ENCODE data around the gene TSPAN14. TPM values are rescaled to one million over a fixed set of nuclear protein-coding genes. Genes with fewer than 3 reads are reported as not detected.
A peak's percentile ranks its signal among the peaks of the same experiment; 100 is the strongest.

TSPAN14 gene
- total RNA-seq, 2 donors from 2014 or later: 83.5 to 91.7 TPM

DNA sequence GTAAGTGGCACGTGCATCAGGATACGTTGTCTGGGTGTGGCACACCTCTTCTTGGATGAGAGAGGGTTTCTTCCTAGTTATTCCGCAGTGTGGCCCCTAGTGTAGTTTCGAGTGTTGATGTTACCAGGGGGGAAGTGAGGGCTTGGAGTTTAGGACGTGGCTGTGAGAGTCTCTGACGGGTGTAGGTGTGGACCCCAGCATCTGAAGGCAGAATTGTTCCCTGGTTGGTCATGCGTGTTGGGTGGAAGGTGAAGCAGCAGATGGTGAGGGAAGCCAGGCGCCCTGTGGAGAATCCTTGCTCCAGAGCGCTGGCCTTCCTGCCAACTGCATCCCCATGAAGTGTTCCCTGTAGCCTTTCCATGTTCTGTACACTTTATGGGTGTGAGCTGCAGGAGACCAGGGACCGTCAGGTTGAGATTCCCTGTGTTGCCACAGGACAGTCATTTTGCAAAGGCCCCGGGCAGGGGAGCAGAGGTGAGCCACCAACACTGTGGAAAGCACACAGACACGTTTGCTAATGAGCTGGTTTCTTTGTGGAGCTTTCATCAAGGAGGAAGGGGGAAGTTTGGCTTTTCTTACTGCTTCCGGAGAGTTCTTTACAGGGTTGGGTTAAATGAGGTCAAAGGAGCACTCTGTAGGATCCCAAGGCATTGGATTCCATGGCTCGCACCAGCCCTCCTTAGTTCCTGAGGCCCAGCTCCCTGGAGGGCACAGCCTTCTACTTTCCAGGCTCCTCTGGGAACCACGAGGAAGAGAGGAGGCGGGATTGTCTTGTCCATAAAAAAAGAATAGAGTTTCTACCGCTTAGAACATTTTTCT, 32.0 kb downstream of the TSPAN14 start:
- H3K27me3 ChIP-seq: no peaks in the 10 kb centered on the region
- no peak for DNase-seq
- H3K36me3 ChIP-seq: no peaks in the 10 kb centered on the region
- H3K4me3 ChIP-seq: no peak overlapping the region
- peak overlapping the region in 1 of 2 donors; percentile 30 for H3K9ac ChIP-seq (ENCODE audit: low read depth in 2 of 2, low read length in 2 of 2)
- TF ChIP-seq, protein P1, sequence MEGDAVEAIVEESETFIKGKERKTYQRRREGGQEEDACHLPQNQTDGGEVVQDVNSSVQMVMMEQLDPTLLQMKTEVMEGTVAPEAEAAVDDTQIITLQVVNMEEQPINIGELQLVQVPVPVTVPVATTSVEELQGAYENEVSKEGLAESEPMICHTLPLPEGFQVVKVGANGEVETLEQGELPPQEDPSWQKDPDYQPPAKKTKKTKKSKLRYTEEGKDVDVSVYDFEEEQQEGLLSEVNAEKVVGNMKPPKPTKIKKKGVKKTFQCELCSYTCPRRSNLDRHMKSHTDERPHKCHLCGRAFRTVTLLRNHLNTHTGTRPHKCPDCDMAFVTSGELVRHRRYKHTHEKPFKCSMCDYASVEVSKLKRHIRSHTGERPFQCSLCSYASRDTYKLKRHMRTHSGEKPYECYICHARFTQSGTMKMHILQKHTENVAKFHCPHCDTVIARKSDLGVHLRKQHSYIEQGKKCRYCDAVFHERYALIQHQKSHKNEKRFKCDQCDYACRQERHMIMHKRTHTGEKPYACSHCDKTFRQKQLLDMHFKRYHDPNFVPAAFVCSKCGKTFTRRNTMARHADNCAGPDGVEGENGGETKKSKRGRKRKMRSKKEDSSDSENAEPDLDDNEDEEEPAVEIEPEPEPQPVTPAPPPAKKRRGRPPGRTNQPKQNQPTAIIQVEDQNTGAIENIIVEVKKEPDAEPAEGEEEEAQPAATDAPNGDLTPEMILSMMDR (IDR thresholded peaks at IDR 0.05): no peak
- H3K27ac ChIP-seq: peak overlapping the region; percentile 7
- H3K9me3 ChIP-seq: no peaks in the 10 kb centered on the region
- H3K4me1 ChIP-seq: peaks cover 21% of the 10 kb centered on the region
- intact Hi-C loops (cut with DNase I): no loop called here

GRCh38 chr10:80486785-80487420, 32.8 kb downstream of the TSPAN14 start:
- no peaks in the 10 kb centered on the region for H3K9me3 ChIP-seq
- intact Hi-C loops (cut with DNase I): no loop called here
- DNase-seq: no peak
- no peak overlapping the region for H3K4me3 ChIP-seq
- peak overlapping the region; percentile 3 for H3K27ac ChIP-seq
- TF ChIP-seq, protein P1 (IDR thresholded peaks at IDR 0.05): no peak
- H3K27me3 ChIP-seq: no peaks in the 10 kb centered on the region
- H3K4me1 ChIP-seq: peaks cover 21% of the 10 kb centered on the region
- H3K36me3 ChIP-seq: no peaks in the 10 kb centered on the region
- H3K9ac ChIP-seq (ENCODE audit: low read depth in 2 of 2, low read length in 2 of 2): no peak overlapping the region

DNA sequence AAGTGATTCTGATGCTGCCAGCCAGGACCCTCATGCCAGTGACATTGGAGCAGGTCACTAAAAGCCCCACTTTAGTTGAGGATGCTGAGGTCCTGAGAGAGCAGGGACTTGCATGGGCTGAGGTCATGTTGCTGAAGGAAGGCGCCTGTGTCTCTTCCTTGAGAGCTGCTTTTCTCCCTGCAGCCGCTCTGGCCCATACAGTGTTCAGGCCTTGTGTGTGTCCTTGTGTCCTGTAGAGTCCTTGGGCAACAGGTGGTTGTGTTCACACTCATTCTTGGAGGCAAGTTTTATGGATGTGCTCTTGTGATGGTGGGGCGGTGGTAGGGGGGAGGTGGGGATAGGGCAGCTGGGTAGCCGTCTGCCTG, 33.3 kb downstream of the TSPAN14 start:
- no peak overlapping the region for H3K4me3 ChIP-seq
- intact Hi-C loops (cut with DNase I): no loop called here
- no peaks in the 10 kb centered on the region for H3K36me3 ChIP-seq
- TF ChIP-seq, protein P1 (IDR thresholded peaks at IDR 0.05): no peak
- H3K27me3 ChIP-seq: no peaks in the 10 kb centered on the region
- peak overlapping the region; percentile 3 for H3K27ac ChIP-seq
- H3K9me3 ChIP-seq: no peaks in the 10 kb centered on the region
- no peak for DNase-seq
- H3K4me1 ChIP-seq: peaks cover 21% of the 10 kb centered on the region
- no peak overlapping the region for H3K9ac ChIP-seq (ENCODE audit: low read depth in 2 of 2, low read length in 2 of 2)

DNA sequence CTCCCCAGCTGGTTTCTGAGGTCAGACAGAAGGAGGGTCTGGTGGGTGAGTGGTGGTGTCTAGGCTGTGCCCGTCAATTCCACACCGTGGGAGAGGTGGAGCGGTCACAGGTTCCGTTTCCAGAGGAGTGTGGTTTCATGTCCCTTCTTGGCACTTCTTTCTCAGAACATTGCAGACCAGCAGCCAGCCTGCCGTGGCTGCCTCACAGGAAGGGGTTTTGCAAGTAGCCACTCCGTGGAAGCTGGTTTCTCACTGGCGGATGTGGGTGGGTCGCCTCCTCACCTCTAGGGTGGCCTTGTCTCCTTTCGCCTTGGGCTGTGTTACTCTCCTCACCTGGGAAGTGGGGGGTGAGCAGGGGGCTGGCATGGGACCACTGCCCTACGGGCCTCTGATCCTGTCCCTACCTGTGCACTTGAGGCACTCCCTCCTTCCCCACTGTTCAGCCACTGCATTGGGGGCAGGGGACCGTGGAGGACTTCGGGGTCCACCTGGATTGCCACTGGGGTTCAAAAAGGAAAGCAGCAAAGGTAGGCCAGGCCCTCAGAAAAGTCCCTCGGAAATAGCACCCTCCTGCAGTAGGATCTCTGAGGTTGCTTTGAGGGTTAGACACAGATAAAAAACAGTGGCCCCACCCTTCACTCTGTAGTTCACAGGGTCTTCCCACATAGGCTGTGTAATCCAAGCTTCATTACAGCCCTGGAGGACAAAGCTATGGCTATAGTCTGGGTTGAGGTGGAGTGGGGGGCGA, 33.9 kb downstream of the TSPAN14 start:
- Histone ChIP-seq H3K9ac (ENCODE audit: low read depth in 2 of 2, low read length in 2 of 2) (no peak overlapping the region), H3K9me3 (no peaks in the 10 kb centered on the region)
- intact Hi-C loops (cut with DNase I): no loop called here

GRCh38 chr10:80488539-80489066, 34.5 kb downstream of the TSPAN14 start:
- Histone ChIP-seq H3K4me1 (peaks cover 21% of the 10 kb centered on the region), H3K27me3 (no peaks in the 10 kb centered on the region), H3K27ac (no peak overlapping the region), H3K9ac (ENCODE audit: low read depth in 2 of 2, low read length in 2 of 2) (no peak overlapping the region), H3K9me3 (no peaks in the 10 kb centered on the region), H3K4me3 (no peak overlapping the region), H3K36me3 (no peaks in the 10 kb centered on the region)
- TF ChIP-seq, protein P1 (IDR thresholded peaks at IDR 0.05): no peak
- DNase-seq: no peak
- intact Hi-C loops (cut with DNase I): no loop called here

More for the DNA sequence above, 33.9 kb downstream of the TSPAN14 start:
- Histone ChIP-seq H3K27me3 (no peaks in the 10 kb centered on the region), H3K4me1 (peaks cover 21% of the 10 kb centered on the region), H3K27ac (peak overlapping the region; percentile 3), H3K4me3 (no peak overlapping the region), H3K36me3 (no peaks in the 10 kb centered on the region)
- DNase-seq: no peak
- TF ChIP-seq, protein P1 (IDR thresholded peaks at IDR 0.05): no peak

All from colonic mucosa (tissue), 4 donors.